Transverse colon (tissue), 4 donors: ENCODE data around the gene PTGFRN. TPM values are rescaled to one million over a fixed set of nuclear protein-coding genes. Genes with fewer than 3 reads are reported as not detected.

Experiments used
- DNase-seq: peaks from one replicate; pipeline ENCODE4 v3.0.0-alpha.2; 2019
- H3K27ac ChIP-seq, 4 donors: fragments of 200-600 bp; sonication (generic); 2 replicates each; pipeline ENCODE4 v1.5.1; 2016 to 2018; ENCODE audit warnings: inconsistent platforms in 4 of 4
- H3K27me3 ChIP-seq: fragments of 200-600 bp; sonication (generic); 2 replicates; pipeline ENCODE4 v1.5.1; 2017; ENCODE audit warnings: inconsistent platforms
- H3K36me3 ChIP-seq, 4 donors: fragments of 200-600 bp; sonication (generic); 2 replicates each; pipeline ENCODE4 v1.5.1; 2017 to 2019; ENCODE audit warnings: inconsistent platforms in 4 of 4
- H3K4me1 ChIP-seq, 4 donors: fragments of 200-600 bp; sonication (generic); 2 replicates each; pipeline ENCODE4 v1.5.1; 2017 to 2020; ENCODE audit warnings: inconsistent platforms in 4 of 4
- H3K4me3 ChIP-seq, 4 donors: fragments of 200-600 bp; sonication (generic); 1 replicate in 1 of 4; 2 replicates in 3 of 4; pipeline versions ENCODE4 v1.5.1 to v1.6.1; 2017 to 2019; ENCODE audit warnings: inconsistent platforms in 4 of 4
- H3K9me3 ChIP-seq, 2 donors: fragments of 200-600 bp; sonication (generic); 2 replicates each; pipeline ENCODE4 v1.5.1; 2017 to 2019; ENCODE audit warnings: inconsistent platforms in 2 of 2
- CTCF ChIP-seq, 5 experiments: fragments of 200-600 bp in 3 of 5; fragments of 450-650 bp in 2 of 5; sonication (generic) in 3 of 5; IDR thresholded peaks; 1 replicate in 2 of 5; 2 replicates in 3 of 5; pipeline ENCODE4 v1.5.1; 2016 to 2017; ENCODE audit warnings: antibody characterized with exemption in 5 of 5, inconsistent platforms in 3 of 5, mild to moderate bottlenecking in 2 of 5, moderate library complexity in 1 of 5
- EP300 ChIP-seq: sonication (generic); formaldehyde crosslinking; IDR thresholded peaks from one replicate; pipeline ENCODE4 v1.6.1; 2017; ENCODE audit warnings: antibody characterized with exemption, low read depth
- POLR2A ChIP-seq: fragments of 450-650 bp; IDR thresholded peaks from one replicate; pipeline ENCODE4 v1.6.1; 2016; ENCODE audit warnings: antibody characterized with exemption, mild to moderate bottlenecking, moderate library complexity
- POLR2AphosphoS5 ChIP-seq, 3 donors: sonication (generic); formaldehyde crosslinking; IDR thresholded peaks; one replicate each; pipeline ENCODE4 v1.6.1; 2016; ENCODE audit warnings: antibody characterized with exemption in 3 of 3
- WGBS, 2 donors: methylation state at CpG; one replicate each; pipeline ENCODE4 v1.1.5; 2018; ENCODE audit warnings: low coverage in 1 of 2; 5-methylcytosine and 5-hydroxymethylcytosine counted together
- in situ Hi-C, 4 donors: fragments of 200-750 bp; cut with MboI; loops; one replicate each; pipeline versions ENCODE4 v1.15.0 to v1.15.1; 2017; ENCODE audit warnings: low sequenced_read_pairs in 3 of 4, low pct_ligation_motif_present in 1 of 4, low pct_unique_long_range_greater_than_20kb in 1 of 4
- intact Hi-C: fragments of 100-400 bp; cut with DNase I; formaldehyde crosslinking; loops from one replicate; pipeline ENCODE4 v1.15.1; 2023; ENCODE audit warnings: low total_unique reads
- total RNA-seq, 4 donors: library from RNA; depleted of rRNA; stranded (reverse); fragments of >200 nt; gene quantifications; one replicate each; pipeline ENCODE4 v1.1.0, GENCODE V29; 2016

PTGFRN gene
- total RNA-seq, 4 donors from 2014 or later, result 39.6 to 98.9 (median 73.9) TPM

- Histone ChIP-seq H3K27ac (no peak overlapping the region), H3K36me3 (no peaks in the 10 kb centered on the region), H3K9me3 (no peaks in the 10 kb centered on the region), H3K4me3 (no peak overlapping the region), H3K4me1 (peaks cover 0 to 3% (median 0%) of the 10 kb centered on the region in 4 donors), H3K27me3 (no peaks in the 10 kb centered on the region)
- 80 to 91% methylated on average over 1 to 2 of the region's 2 CpGs for WGBS, 2 donors
- no peak for TF ChIP-seq POLR2A
- no peak for TF ChIP-seq POLR2AphosphoS5 (IDR thresholded peaks at IDR 0.05)
- no peak for TF ChIP-seq CTCF (IDR thresholded peaks at IDR 0.05)
- TF ChIP-seq EP300, result no peak
- DNase-seq, result no peak
- in situ Hi-C loops (no loop called here), intact Hi-C loops (no loop called here)
Measured at GRCh38 chr1:117000142-117000541, 90.4 kb downstream of the PTGFRN start.

- TF ChIP-seq EP300, result no peak
- TF ChIP-seq POLR2AphosphoS5 (IDR thresholded peaks at IDR 0.05), result no peak
- TF ChIP-seq POLR2A, result no peak
- no peak for TF ChIP-seq CTCF (IDR thresholded peaks at IDR 0.05)
- WGBS, 2 donors, result 77 to 83% methylated on average over 3 of the region's 3 CpGs
- Histone ChIP-seq H3K27ac (peak within 1 kb of the TSS in 3 of 4 donors; percentile 19 to 52 (median 27)), H3K4me3 (no peak within 1 kb of the TSS), H3K36me3 (no peaks in the 10 kb centered on the region), H3K27me3 (no peaks in the 10 kb centered on the region), H3K9me3 (no peaks in the 10 kb centered on the region), H3K4me1 (peaks cover 0 to 3% (median 0%) of the 10 kb centered on the region in 4 donors)
- in situ Hi-C loops (no loop called here), intact Hi-C loops (no loop called here)
- DNase-seq, result no peak
Measured at GRCh38 chr1:117001254-117001927, 91.7 kb downstream of the PTGFRN start, which contains the start of gene CD101. CD101 (plus strand) TSS chr1:117001760; CDS start chr1:117001818, 58 bp downstream.

- H3K27ac ChIP-seq, result no peak overlapping the region
- no peaks in the 10 kb centered on the region for H3K36me3 ChIP-seq
- no peak overlapping the region for H3K4me3 ChIP-seq
- WGBS, 2 donors, result 85 to 100% methylated on average over 1 to 2 of the region's 2 CpGs
- intact Hi-C loops, result no loop called here
- H3K27me3 ChIP-seq, result no peaks in the 10 kb centered on the region
- peaks cover 0 to 3% (median 0%) of the 10 kb centered on the region in 4 donors for H3K4me1 ChIP-seq
- no peak for DNase-seq
- no peaks in the 10 kb centered on the region for H3K9me3 ChIP-seq
- in situ Hi-C loops, result no loop called here
- TF ChIP-seq CTCF (IDR thresholded peaks at IDR 0.05) (no peak), POLR2A (no peak), EP300 (no peak), POLR2AphosphoS5 (IDR thresholded peaks at IDR 0.05) (no peak)
Measured at GRCh38 chr1:117003223-117003875, 93.6 kb downstream of the PTGFRN start.

- no peak for TF ChIP-seq EP300
- TF ChIP-seq POLR2A, result no peak
- TF ChIP-seq CTCF (IDR thresholded peaks at IDR 0.05), result no peak
- TF ChIP-seq POLR2AphosphoS5 (IDR thresholded peaks at IDR 0.05), result no peak
- H3K4me1 ChIP-seq, result peaks cover 0 to 3% (median 0%) of the 10 kb centered on the region in 4 donors
- H3K9me3 ChIP-seq, result no peaks in the 10 kb centered on the region
- in situ Hi-C loops (no loop called here), intact Hi-C loops (no loop called here)
- DNase-seq, result no peak
- WGBS, 2 donors, result 83 to 84% methylated on average over 2 of the region's 2 CpGs
- no peaks in the 10 kb centered on the region for H3K27me3 ChIP-seq
- H3K36me3 ChIP-seq, result no peaks in the 10 kb centered on the region
- H3K27ac ChIP-seq, result no peak overlapping the region
- H3K4me3 ChIP-seq, result no peak overlapping the region
Measured at GRCh38 chr1:117007719-117008013, 98.0 kb downstream of the PTGFRN start.
